NT2/D1 (cell line): ENCODE results near the gene MED12.

Source experiments
- SUZ12 ChIP-seq: IDR thresholded peaks from 2 replicates; pipeline ENCODE4 v1.6.1; 2011; ENCODE audit not compliant: insufficient read length, insufficient read depth; ENCODE audit errors: extremely low read depth
- YY1 ChIP-seq: IDR thresholded peaks from 2 replicates; pipeline ENCODE4 v1.6.1; 2011; ENCODE audit not compliant: insufficient read length, insufficient read depth
- ZNF274 ChIP-seq: IDR thresholded peaks from 2 replicates; pipeline ENCODE4 v1.6.1; 2011; ENCODE audit warnings: mild to moderate bottlenecking, low read depth, low read length

GRCh38 chrX:71105628-71106027, 12.8 kb upstream of the MED12 start:
- TF ChIP-seq YY1 (no peak), ZNF274 (no peak), SUZ12 (no peak)
